Astrocyte (in vitro differentiated cells and primary cell): ENCODE measurements around the gene ASB10. TPM values are rescaled to one million over a fixed set of nuclear protein-coding genes. Genes with fewer than 3 reads are reported as not detected.

ENCODE experiments used
- DNase-seq: peaks from one replicate; pipeline ENCODE4 v3.0.0-alpha.2; 2010; ENCODE audit warnings: low read depth
- FAIRE-seq: peaks from 2 replicates; lab custom pipeline; 2011; peaks lifted over from hg19 to GRCh38; lab: Jason Lieb, UNC
- H2AFZ ChIP-seq: 2 replicates; pipeline ENCODE4 v1.6.0; 2012; ENCODE audit warnings: low read depth, low read length, inconsistent platforms
- H3K27ac ChIP-seq: 2 replicates; pipeline ENCODE4 v1.5.1; 2011; ENCODE audit warnings: low read depth, low read length, inconsistent platforms
- H3K27me3 ChIP-seq: 2 replicates; pipeline ENCODE4 v1.6.0; 2011; ENCODE audit warnings: low read length, inconsistent platforms; ENCODE audit not compliant: insufficient read depth
- H3K36me3 ChIP-seq: 2 replicates; pipeline ENCODE4 v1.5.1; 2011; ENCODE audit warnings: low read length, inconsistent platforms; ENCODE audit not compliant: insufficient read depth
- H3K4me1 ChIP-seq: 2 replicates; pipeline ENCODE4 v1.5.1; 2011; ENCODE audit warnings: low read length, inconsistent platforms; ENCODE audit not compliant: insufficient read depth
- H3K4me2 ChIP-seq: 2 replicates; pipeline ENCODE4 v1.6.0; 2012; ENCODE audit warnings: low read length, inconsistent platforms
- H3K4me3 ChIP-seq: 2 replicates; pipeline ENCODE4 v1.5.1; 2011; ENCODE audit warnings: low read depth, mild to moderate bottlenecking, low read length, inconsistent platforms; ENCODE audit not compliant: insufficient read depth
- H3K79me2 ChIP-seq: 2 replicates; pipeline ENCODE4 v1.6.0; 2012; ENCODE audit warnings: mild to moderate bottlenecking, low read length, inconsistent platforms; ENCODE audit not compliant: insufficient read depth
- H3K9ac ChIP-seq: 2 replicates; pipeline ENCODE4 v1.6.0; 2012; ENCODE audit warnings: mild to moderate bottlenecking, low read length, inconsistent platforms
- H3K9me3 ChIP-seq: 2 replicates; pipeline ENCODE4 v1.5.1; 2012; ENCODE audit warnings: low read depth, mild to moderate bottlenecking, low read length, inconsistent platforms; ENCODE audit not compliant: insufficient read depth
- H4K20me1 ChIP-seq: 2 replicates; pipeline ENCODE4 v1.6.0; 2012; ENCODE audit warnings: low read length, inconsistent platforms; ENCODE audit not compliant: insufficient read depth
- H3K27ac Mint-ChIP-seq: one replicate; pipeline ENCODE4 v1.8.0; 2021; ENCODE audit warnings: mild to moderate bottlenecking, mixed read lengths; ENCODE audit not compliant: unreplicated experiment
- H3K27me3 Mint-ChIP-seq: one replicate; pipeline ENCODE4 v1.8.0; 2021; ENCODE audit warnings: low read depth, mixed read lengths; ENCODE audit not compliant: unreplicated experiment
- H3K36me3 Mint-ChIP-seq: one replicate; pipeline ENCODE4 v1.8.0; 2021; ENCODE audit warnings: low read depth, mixed read lengths; ENCODE audit not compliant: unreplicated experiment
- H3K4me1 Mint-ChIP-seq: one replicate; pipeline ENCODE4 v1.8.0; 2021; ENCODE audit warnings: low read depth, mixed read lengths; ENCODE audit not compliant: unreplicated experiment
- H3K4me3 Mint-ChIP-seq: one replicate; pipeline ENCODE4 v1.8.0; 2021; ENCODE audit warnings: mild to moderate bottlenecking, moderate library complexity, mixed read lengths; ENCODE audit not compliant: unreplicated experiment
- H3K9me3 Mint-ChIP-seq: one replicate; pipeline ENCODE4 v1.8.0; 2021; ENCODE audit warnings: mild to moderate bottlenecking, mixed read lengths; ENCODE audit not compliant: unreplicated experiment
- EZH2 ChIP-seq: IDR thresholded peaks from 2 replicates; pipeline ENCODE4 v1.6.1; 2012; ENCODE audit warnings: mild to moderate bottlenecking, low read length, inconsistent platforms; ENCODE audit not compliant: insufficient read depth
- total RNA-seq: library from RNA; stranded (reverse); gene quantifications from 2 replicates; pipeline ENCODE4 v1.2.1, GENCODE V29; 2021
- TF ChIP-seq, protein P1 (sequence below): IDR thresholded peaks from 2 replicates; pipeline ENCODE4 v1.5.1; 2011; ENCODE audit warnings: low read depth, mild to moderate bottlenecking, inconsistent platforms, low read length, moderate library complexity; ENCODE audit not compliant: insufficient read depth

The ASB10 gene
- total RNA-seq, 1 donor from 2014 or later, result not detected

GRCh38 chr7:151177310-151177709 is 9.7 kb downstream of the ASB10 start:
- no peak for FAIRE-seq
- TF ChIP-seq, protein P1, sequence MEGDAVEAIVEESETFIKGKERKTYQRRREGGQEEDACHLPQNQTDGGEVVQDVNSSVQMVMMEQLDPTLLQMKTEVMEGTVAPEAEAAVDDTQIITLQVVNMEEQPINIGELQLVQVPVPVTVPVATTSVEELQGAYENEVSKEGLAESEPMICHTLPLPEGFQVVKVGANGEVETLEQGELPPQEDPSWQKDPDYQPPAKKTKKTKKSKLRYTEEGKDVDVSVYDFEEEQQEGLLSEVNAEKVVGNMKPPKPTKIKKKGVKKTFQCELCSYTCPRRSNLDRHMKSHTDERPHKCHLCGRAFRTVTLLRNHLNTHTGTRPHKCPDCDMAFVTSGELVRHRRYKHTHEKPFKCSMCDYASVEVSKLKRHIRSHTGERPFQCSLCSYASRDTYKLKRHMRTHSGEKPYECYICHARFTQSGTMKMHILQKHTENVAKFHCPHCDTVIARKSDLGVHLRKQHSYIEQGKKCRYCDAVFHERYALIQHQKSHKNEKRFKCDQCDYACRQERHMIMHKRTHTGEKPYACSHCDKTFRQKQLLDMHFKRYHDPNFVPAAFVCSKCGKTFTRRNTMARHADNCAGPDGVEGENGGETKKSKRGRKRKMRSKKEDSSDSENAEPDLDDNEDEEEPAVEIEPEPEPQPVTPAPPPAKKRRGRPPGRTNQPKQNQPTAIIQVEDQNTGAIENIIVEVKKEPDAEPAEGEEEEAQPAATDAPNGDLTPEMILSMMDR, result no peak
- TF ChIP-seq EZH2, result no peak
- peaks cover 5% of the 10 kb centered on the region for H3K9me3 Mint-ChIP-seq
- no peaks in the 10 kb centered on the region for H4K20me1 ChIP-seq
- H3K27me3 Mint-ChIP-seq, result peaks cover 80% of the 10 kb centered on the region
- no peak overlapping the region for H3K9ac ChIP-seq
- H3K4me1 Mint-ChIP-seq, result no peaks in the 10 kb centered on the region
- no peak overlapping the region for H2AFZ ChIP-seq
- H3K27ac Mint-ChIP-seq, result no peak overlapping the region
- H3K27me3 ChIP-seq, result peaks cover 27% of the 10 kb centered on the region
- no peaks in the 10 kb centered on the region for H3K79me2 ChIP-seq
- no peak overlapping the region for H3K4me3 Mint-ChIP-seq
- no peak for DNase-seq
- no peaks in the 10 kb centered on the region for H3K36me3 Mint-ChIP-seq
- H3K36me3 ChIP-seq, result no peaks in the 10 kb centered on the region
- H3K4me2 ChIP-seq, result no peak overlapping the region
- no peaks in the 10 kb centered on the region for H3K4me1 ChIP-seq
- H3K9me3 ChIP-seq, result no peaks in the 10 kb centered on the region
- no peak overlapping the region for H3K4me3 ChIP-seq
- H3K27ac ChIP-seq, result no peak overlapping the region

DNA sequence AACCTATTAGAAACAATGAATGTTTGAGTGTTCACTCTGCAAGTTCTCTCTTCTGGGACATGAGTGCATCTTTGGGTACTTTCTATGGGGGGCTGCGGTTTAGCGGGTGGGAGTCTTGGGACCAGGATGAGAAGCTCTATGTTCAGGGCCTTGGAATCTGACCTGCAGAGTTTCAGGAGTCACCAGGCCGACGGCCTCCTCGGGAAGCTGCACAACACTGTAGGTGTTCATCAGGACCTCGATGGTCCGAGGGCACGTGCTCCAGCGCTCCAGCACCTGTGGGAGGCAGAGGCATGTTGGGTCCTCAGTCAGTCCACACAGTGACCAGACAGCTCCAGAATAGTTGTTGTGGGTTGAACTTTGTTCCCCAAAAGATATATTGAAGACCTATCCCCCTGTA is 10.6 kb downstream of the ASB10 start:
- no peak overlapping the region for H3K27ac Mint-ChIP-seq
- no peaks in the 10 kb centered on the region for H3K4me1 ChIP-seq
- peaks cover 83% of the 10 kb centered on the region for H3K27me3 Mint-ChIP-seq
- no peak overlapping the region for H2AFZ ChIP-seq
- H3K9me3 Mint-ChIP-seq, result peaks cover 2% of the 10 kb centered on the region
- no peaks in the 10 kb centered on the region for H3K9me3 ChIP-seq
- H3K79me2 ChIP-seq, result no peaks in the 10 kb centered on the region
- H3K36me3 ChIP-seq, result no peaks in the 10 kb centered on the region
- H4K20me1 ChIP-seq, result no peaks in the 10 kb centered on the region
- no peaks in the 10 kb centered on the region for H3K4me1 Mint-ChIP-seq
- H3K4me3 Mint-ChIP-seq, result no peak overlapping the region
- no peak overlapping the region for H3K4me2 ChIP-seq
- FAIRE-seq (no peak), DNase-seq (no peak)
- H3K27ac ChIP-seq, result no peak overlapping the region
- peaks cover 28% of the 10 kb centered on the region for H3K27me3 ChIP-seq
- TF ChIP-seq, protein P1, result no peak
- no peak for TF ChIP-seq EZH2
- no peak overlapping the region for H3K4me3 ChIP-seq
- H3K36me3 Mint-ChIP-seq, result no peaks in the 10 kb centered on the region
- H3K9ac ChIP-seq, result no peak overlapping the region

DNA sequence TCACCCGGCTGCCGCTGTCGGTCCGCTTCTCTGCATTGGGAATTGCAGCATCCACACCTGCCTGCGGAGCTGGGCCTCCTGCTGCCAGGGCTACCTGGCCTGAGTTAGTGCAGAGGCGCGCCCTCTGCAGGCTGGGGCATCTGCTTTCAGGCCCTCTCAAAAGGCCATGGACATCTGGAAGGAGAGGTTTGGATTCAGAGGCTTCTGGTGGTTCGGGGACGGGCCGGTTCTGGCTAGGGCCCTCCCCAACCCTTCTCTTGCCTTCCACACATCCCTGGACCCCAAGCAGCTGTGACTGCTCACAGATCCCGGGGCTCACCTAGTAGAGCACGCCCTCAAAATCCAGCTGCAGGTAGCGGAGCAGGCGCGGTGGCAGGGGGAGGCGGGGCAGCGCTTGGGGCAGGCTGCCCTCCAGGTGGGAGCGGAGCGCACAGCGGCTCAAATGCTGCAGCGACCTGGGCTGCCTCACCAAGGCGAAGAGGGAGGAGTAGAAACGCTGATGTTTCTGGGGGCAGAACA is 11.2 kb downstream of the ASB10 start:
- no peak overlapping the region for H3K4me3 ChIP-seq
- H3K79me2 ChIP-seq, result no peaks in the 10 kb centered on the region
- Mint-ChIP-seq H3K4me1 (no peaks in the 10 kb centered on the region), H3K4me3 (no peak overlapping the region), H3K36me3 (no peaks in the 10 kb centered on the region), H3K9me3 (peaks cover 2% of the 10 kb centered on the region), H3K27ac (no peak overlapping the region), H3K27me3 (peaks cover 88% of the 10 kb centered on the region)
- H3K4me2 ChIP-seq, result no peak overlapping the region
- DNase-seq, result no peak
- H3K27ac ChIP-seq, result no peak overlapping the region
- no peak for FAIRE-seq
- no peaks in the 10 kb centered on the region for H3K36me3 ChIP-seq
- no peaks in the 10 kb centered on the region for H3K9me3 ChIP-seq
- no peaks in the 10 kb centered on the region for H3K4me1 ChIP-seq
- H3K27me3 ChIP-seq, result peaks cover 32% of the 10 kb centered on the region
- H3K9ac ChIP-seq, result no peak overlapping the region
- TF ChIP-seq, protein P1, result no peak
- TF ChIP-seq EZH2, result no peak
- no peak overlapping the region for H2AFZ ChIP-seq
- H4K20me1 ChIP-seq, result no peaks in the 10 kb centered on the region
